Measurements from ENCODE around the gene TRMT13. TPM values are rescaled to one million over a fixed set of nuclear protein-coding genes. Genes with fewer than 3 reads are reported as not detected.

Gene TRMT13
- total RNA-seq, 1 experiment from 2014 or later = 14.5 TPM

GRCh38 chr1:100164216-100164615, 31.3 kb downstream of the TRMT13 start:
- ChIA-PET CTCF (no interaction called here), POLR2A (no interaction called here)
- H3K27me3 ChIP-seq (replicated peaks; ENCODE audit: control insufficient read depth, insufficient read depth, low read length) = no peaks in the 10 kb centered on the region
- Mint-ChIP-seq H3K27ac (ENCODE audit: unreplicated experiment) (no peak overlapping the region), H3K4me3 (ENCODE audit: unreplicated experiment) (no peak overlapping the region), H3K9me3 (ENCODE audit: unreplicated experiment) (no peaks in the 10 kb centered on the region), H3K27me3 (ENCODE audit: insufficient read depth, unreplicated experiment) (peaks cover 2% of the 10 kb centered on the region), H3K4me1 (ENCODE audit: low read depth, unreplicated experiment) (no peaks in the 10 kb centered on the region), H3K36me3 (ENCODE audit: insufficient read depth, unreplicated experiment) (no peaks in the 10 kb centered on the region)
- no TSS peak for BruUV-seq (replicated peaks)
- intact Hi-C loops (cut with micrococcal nuclease; ENCODE audit: unreplicated experiment) = no loop called here
- no peak for DNase-seq
- H3K4me1 ChIP-seq = no peaks in the 10 kb centered on the region
- no peak for TF ChIP-seq CTCF (IDR thresholded peaks at IDR 0.05; ENCODE audit: insufficient read depth in 1 of 2, low read depth in 1 of 2, low read length in 1 of 2, severe bottlenecking in 1 of 2, unreplicated experiment in 1 of 2)
- H3K36me3 ChIP-seq (ENCODE audit: control insufficient read depth, insufficient read depth, low read length) = no peaks in the 10 kb centered on the region
- no peak overlapping the region for H3K4me3 ChIP-seq (ENCODE audit: low read depth, low read length)
- H3K9me3 ChIP-seq = no peaks in the 10 kb centered on the region

GRCh38 chr1:100164702-100165101, 31.7 kb downstream of the TRMT13 start:
- Histone ChIP-seq H3K36me3 (ENCODE audit: control insufficient read depth, insufficient read depth, low read length) (no peaks in the 10 kb centered on the region), H3K4me3 (ENCODE audit: low read depth, low read length) (no peak overlapping the region), H3K9me3 (no peaks in the 10 kb centered on the region), H3K27me3 (replicated peaks; ENCODE audit: control insufficient read depth, insufficient read depth, low read length) (no peaks in the 10 kb centered on the region), H3K4me1 (no peaks in the 10 kb centered on the region)
- Mint-ChIP-seq H3K27me3 (ENCODE audit: insufficient read depth, unreplicated experiment) (peaks cover 2% of the 10 kb centered on the region), H3K4me3 (ENCODE audit: unreplicated experiment) (no peak overlapping the region), H3K9me3 (ENCODE audit: unreplicated experiment) (no peaks in the 10 kb centered on the region), H3K36me3 (ENCODE audit: insufficient read depth, unreplicated experiment) (no peaks in the 10 kb centered on the region), H3K27ac (ENCODE audit: unreplicated experiment) (no peak overlapping the region), H3K4me1 (ENCODE audit: low read depth, unreplicated experiment) (no peaks in the 10 kb centered on the region)
- no peak for DNase-seq
- TF ChIP-seq CTCF (IDR thresholded peaks at IDR 0.05; ENCODE audit: insufficient read depth in 1 of 2, low read depth in 1 of 2, low read length in 1 of 2, severe bottlenecking in 1 of 2, unreplicated experiment in 1 of 2) = no peak
- BruUV-seq (replicated peaks) = no TSS peak
- intact Hi-C loops (cut with micrococcal nuclease; ENCODE audit: unreplicated experiment) = no loop called here
- ChIA-PET POLR2A (no interaction called here), CTCF (no interaction called here)

- POLR2A ChIA-PET = no interaction called here
- no peaks in the 10 kb centered on the region for H3K4me1 Mint-ChIP-seq (ENCODE audit: low read depth, unreplicated experiment)
- TF ChIP-seq CTCF (IDR thresholded peaks at IDR 0.05; ENCODE audit: insufficient read depth in 1 of 2, low read depth in 1 of 2, low read length in 1 of 2, severe bottlenecking in 1 of 2, unreplicated experiment in 1 of 2) = no peak
These were observed 35.1 kb downstream of the TRMT13 start for GRCh38 chr1:100168051-100168450.

More at GRCh38 chr1:100168051-100168450, 35.1 kb downstream of the TRMT13 start:
- CTCF ChIA-PET = no interaction called here
- Mint-ChIP-seq H3K27me3 (ENCODE audit: insufficient read depth, unreplicated experiment) (no peaks in the 10 kb centered on the region), H3K9me3 (ENCODE audit: unreplicated experiment) (no peaks in the 10 kb centered on the region), H3K27ac (ENCODE audit: unreplicated experiment) (no peak overlapping the region), H3K4me3 (ENCODE audit: unreplicated experiment) (no peak overlapping the region), H3K36me3 (ENCODE audit: insufficient read depth, unreplicated experiment) (no peaks in the 10 kb centered on the region)
- DNase-seq = no peak
- H3K9me3 ChIP-seq = no peaks in the 10 kb centered on the region
- H3K4me3 ChIP-seq (ENCODE audit: low read depth, low read length) = no peak overlapping the region
- BruUV-seq (replicated peaks) = no TSS peak
- intact Hi-C loops (cut with micrococcal nuclease; ENCODE audit: unreplicated experiment) = no loop called here
- H3K36me3 ChIP-seq (ENCODE audit: control insufficient read depth, insufficient read depth, low read length) = no peaks in the 10 kb centered on the region
- H3K4me1 ChIP-seq = no peaks in the 10 kb centered on the region
- no peaks in the 10 kb centered on the region for H3K27me3 ChIP-seq (replicated peaks; ENCODE audit: control insufficient read depth, insufficient read depth, low read length)

Measured in Caco-2 (cell line).